MV-4-11 (cell line): Measurements from ENCODE around the gene PPIL4.
A peak's percentile ranks its signal among the peaks of the same experiment; 100 is the strongest.
"Not testable (repeated sequence)": the region's sequence is repeated elsewhere in the genome, so short reads cannot be mapped to it uniquely, and the experiment has no call there.

Experiments
- DNase-seq: peaks from one replicate; lab custom pipeline; 2025; lab: John Stamatoyannopoulos, UW

PPIL4 gene

DNA sequence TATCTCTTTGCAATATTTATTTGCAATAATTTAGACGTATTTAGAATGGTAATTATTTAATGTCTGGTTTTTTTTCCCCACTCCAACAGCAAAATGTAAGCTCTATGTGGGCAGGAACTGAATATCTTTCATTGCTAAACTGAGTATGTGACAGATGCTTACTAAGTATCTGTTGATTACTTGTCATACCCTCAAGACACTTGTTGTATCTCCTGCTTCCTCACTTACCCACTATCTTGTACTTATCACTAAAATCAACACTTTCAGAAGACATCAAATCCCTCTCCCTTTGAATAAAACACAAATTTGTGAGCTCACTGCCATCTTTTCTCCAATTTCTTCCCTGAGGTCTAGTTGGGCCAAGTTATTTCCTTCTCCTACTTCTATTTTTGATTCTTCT lies 30.3 kb downstream of the PPIL4 start:
- DNase-seq: no peak

GRCh38 chr6:149513915-149514314 lies 31.9 kb downstream of the PPIL4 start:
- DNase-seq: peak; percentile 90

DNA sequence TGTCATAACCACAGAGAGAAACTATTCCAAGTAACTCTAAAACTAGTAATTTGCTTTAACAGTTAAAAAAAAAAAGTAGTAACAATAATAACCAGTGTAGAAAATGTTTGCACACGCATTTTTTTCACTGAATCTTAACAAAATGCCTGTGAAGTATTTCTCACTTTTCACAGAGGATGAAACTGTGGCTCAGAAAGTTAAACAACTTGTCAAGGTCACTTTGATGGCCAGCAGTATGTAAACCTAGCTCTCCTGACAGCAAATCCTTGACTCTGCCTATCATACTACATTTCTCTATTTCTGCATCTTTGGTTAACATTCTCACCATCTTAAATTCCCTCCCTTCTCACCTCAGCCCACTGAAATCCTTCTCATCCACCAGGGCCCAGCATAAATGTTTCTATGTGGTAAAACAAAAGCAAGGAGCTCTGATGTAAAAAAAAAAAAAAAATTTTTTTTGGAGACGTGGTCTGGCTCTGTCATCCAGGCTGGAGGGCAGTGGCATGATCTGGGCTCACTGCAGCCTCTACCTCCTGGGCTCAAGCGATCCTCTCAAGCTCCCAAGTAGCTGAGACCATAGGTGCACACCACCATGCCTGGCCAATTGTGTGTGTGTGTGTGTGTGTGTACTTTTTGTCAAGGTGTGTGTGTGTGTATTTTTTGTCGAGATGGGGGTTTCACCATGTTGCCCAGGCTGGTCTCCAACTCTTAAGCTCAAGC lies 34.9 kb downstream of the PPIL4 start:
- no peak for DNase-seq

GRCh38 chr6:149508485-149508884 lies 37.4 kb downstream of the PPIL4 start:
- no peak for DNase-seq

DNA sequence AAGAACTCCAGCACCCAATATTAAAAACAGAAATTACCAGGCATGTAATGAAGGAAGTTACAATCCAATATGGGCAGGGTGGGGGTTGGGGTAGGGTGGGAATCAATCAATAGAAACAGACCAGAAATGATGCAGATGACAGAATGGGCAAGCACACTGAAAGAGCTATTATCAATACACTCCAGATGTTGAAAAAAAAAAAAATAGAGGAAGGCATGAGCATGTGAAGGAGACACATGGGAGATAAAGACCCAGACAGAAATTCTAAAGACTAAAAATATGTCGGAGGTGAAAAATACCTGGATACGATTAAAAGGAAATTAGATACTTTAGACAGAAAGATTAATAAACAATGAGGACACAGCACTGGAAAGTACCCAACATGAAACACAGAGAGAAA lies 42.0 kb downstream of the PPIL4 start:
- DNase-seq: no peak

DNA sequence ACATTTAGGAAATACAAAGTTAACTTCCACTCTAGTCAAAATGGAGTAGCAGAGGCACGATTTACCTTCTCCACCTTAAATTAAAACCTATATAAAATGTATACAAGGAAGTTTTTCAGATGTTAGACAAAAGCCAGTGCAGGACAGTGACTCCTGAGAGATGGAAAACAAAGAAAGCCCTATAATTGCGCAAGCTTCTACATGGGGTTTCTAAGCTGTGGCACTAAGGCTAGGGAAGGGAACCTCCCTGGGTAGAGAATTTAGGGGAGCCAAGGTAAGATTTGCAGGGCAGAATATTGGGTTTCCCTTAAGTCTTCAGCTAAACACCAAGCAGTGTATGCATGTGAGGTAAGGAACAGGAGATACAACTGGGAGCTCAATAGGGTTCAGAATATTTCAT lies 42.6 kb downstream of the PPIL4 start:
- peak; percentile 4 for DNase-seq

GRCh38 chr6:149501768-149502167 lies 44.1 kb downstream of the PPIL4 start:
- no peak for DNase-seq

GRCh38 chr6:149501201-149501600 lies 44.6 kb downstream of the PPIL4 start:
- DNase-seq: no peak

GRCh38 chr6:149500096-149500495 lies 45.7 kb downstream of the PPIL4 start:
- no peak for DNase-seq

- no peak for DNase-seq
Measured at GRCh38 chr6:149499066-149499465, 46.8 kb downstream of the PPIL4 start.

DNA sequence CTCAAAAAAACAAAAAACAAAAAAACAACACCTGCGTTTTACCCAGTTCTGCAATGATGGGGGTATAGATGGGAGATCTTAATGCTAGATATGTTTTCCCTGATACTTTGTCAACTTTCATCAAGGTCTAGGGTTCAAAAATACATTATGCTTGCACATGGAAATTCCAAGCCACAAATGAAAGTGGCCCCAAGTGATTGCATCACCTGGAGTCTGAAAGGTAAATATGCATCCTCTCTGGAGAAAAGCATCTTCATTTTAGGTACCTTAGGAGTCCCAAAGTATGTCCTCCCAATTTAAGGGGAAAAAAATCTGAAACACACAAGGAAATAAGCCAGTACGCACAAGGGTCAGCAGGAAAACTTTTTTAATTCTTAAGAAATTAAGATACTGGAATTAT lies 48.5 kb downstream of the PPIL4 start:
- DNase-seq: no peak

DNA sequence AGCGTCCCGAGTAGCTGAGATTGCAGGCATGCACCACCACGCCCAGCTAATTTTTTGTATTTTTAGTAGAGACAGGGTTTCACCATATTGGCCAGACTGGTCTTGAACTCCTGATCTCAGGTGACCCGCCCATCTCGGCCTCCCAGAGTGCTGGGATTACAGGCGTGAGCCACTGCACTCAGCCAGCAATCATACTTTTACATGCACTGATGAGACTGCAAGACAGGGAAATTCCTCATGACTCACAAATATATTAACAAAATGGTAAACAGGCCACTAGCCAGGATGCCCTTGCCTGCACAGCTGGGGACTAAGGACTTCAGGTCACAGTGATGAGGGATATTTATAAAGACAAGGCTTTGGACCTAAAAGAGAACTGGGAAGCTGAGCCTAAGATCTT lies 49.2 kb downstream of the PPIL4 start:
- not testable (repeated sequence) for DNase-seq

DNA sequence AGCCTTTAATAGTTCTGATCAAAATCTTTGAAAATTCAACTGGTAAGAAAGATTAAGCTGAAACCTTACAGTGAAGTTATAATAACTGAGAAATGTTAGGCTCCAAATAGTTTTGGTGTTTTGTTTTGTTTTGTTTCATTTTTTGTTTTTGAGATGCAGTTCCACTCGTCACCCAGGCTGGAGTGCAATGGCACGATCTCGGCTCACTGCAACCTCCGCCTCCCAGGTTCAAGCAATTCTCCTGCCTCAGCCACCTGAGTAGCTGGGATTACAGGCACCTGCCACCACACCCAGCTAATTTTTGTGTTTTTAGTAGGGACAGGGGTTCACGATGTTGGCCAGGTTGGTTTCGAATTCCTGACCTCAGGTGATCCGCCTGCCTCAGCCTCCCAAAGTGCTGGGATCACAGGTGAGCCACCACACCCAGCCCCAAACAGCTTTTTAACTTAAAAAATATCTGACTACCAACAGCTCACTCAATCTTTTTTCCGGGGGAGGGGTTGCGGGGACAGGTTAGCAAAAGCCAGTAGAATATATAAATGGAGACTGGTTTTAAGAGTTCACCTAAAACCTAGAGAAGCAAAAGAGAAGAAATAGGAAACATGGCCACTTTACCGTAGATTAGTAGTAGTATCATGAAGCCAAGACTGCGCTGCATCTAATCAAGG lies 50.4 kb downstream of the PPIL4 start:
- not testable (repeated sequence) for DNase-seq

DNA sequence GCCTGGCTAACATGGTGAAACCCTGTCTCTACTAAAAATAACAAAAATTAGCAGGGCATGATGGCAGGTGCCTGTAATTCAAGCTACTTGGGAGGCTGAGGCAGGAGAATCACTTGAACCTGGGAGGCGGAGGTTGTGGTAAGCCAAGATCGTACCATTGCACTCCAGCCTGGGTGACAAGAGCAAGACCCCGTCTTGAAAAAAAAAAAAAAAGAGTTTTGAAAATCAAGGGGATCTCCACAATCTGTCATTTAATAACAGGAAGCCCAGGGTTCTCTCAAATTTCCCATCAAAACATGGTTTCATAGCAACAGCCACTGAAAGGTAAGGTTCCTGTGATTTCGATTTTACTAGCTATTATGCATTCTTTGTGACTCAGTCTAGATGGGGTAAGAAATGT lies 51.0 kb downstream of the PPIL4 start:
- DNase-seq: not testable (repeated sequence)

DNA sequence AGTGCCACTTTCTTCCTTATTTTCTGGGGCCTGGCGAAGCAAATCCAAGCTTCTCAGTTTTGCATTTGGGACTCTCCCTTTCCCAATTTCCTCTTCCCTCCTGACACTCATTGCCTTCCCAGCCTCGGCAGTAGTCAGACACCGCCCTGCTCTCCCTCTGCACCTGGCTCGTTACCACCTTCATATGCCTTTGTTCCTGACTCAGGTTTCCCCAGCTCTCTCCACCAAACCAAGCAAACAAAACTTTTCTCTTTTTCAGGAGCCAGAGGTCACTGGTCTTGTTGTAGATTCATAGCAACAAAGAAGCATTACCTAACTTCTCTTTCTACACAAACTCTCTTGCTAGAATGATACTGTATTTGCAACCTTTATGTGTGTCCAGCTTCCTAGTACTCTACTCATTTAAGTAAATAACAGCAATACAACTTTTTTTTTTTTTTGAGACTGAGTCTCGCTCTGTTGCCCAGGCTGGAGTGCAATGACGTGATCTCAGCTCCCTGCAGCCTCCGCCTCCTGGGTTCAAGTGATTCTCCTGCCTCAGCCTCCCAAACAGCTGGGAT lies 52.0 kb downstream of the PPIL4 start:
- DNase-seq: no peak

DNA sequence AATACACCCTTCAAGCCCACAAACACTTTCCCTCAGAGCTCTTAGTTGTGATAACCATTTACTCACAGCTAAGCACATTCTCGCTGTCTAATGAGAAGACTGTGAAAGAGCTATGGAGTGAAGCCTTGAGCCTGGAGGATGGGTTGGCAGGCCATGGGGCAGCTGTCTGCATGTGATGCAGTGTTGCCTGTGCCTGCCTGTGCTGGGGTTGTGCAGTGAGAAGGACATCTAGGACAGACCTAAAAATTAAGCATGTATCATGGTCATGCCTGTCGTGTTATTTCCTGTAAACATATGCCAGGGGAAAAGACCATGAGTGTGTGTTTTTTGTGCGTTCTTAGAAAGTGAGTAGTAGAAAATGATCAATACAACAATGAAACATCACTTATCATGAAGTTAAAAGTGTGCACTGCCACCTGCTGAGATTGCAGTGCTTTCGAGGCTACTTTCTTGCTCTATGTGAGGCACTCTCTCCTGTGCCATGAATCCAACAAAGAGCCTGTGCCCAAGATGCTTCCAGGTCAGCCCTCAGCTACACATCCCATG lies 53.0 kb downstream of the PPIL4 start:
- DNase-seq: no peak

DNA sequence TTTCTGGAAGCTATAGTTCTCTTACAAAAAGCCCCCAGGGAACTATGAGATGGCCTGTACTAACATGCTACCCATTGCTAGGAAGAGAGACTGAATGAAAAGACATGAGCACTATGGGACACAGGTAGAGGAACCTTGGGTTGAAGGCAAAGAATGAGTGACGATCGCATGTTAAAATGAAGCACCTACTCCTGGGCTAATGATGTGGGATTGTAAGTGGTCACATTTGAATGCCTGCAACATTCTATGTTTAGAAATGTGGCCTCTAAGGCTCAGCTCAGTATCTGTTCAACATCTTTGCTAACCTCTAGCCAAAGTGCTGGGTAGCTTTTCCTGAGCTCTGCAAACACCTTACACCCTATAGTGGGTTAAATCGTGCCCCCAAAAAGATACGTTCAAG lies 55.9 kb downstream of the PPIL4 start:
- no peak for DNase-seq

- DNase-seq: peak; percentile 26
Measured at GRCh38 chr6:149488815-149489214, 57.0 kb downstream of the PPIL4 start.

DNA sequence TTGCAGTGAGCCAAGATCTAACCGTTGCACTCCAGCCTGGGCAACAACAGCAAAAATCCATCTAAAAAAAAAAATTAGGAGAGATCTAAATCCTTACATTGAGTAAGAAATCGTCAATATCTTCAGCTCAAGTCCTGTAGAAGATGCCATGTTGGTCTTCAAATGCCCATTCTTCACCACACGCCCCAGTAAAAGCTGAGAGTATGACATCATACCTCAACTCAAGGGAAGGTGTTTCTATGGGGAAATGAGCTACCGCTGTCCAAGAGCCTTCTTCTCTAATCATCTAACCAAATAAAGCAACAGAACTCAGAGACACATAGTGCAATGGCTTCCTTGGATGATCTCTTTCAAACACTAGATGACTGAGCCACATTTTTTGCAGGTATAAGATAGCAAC lies 58.5 kb downstream of the PPIL4 start:
- DNase-seq: peak; percentile 7

DNA sequence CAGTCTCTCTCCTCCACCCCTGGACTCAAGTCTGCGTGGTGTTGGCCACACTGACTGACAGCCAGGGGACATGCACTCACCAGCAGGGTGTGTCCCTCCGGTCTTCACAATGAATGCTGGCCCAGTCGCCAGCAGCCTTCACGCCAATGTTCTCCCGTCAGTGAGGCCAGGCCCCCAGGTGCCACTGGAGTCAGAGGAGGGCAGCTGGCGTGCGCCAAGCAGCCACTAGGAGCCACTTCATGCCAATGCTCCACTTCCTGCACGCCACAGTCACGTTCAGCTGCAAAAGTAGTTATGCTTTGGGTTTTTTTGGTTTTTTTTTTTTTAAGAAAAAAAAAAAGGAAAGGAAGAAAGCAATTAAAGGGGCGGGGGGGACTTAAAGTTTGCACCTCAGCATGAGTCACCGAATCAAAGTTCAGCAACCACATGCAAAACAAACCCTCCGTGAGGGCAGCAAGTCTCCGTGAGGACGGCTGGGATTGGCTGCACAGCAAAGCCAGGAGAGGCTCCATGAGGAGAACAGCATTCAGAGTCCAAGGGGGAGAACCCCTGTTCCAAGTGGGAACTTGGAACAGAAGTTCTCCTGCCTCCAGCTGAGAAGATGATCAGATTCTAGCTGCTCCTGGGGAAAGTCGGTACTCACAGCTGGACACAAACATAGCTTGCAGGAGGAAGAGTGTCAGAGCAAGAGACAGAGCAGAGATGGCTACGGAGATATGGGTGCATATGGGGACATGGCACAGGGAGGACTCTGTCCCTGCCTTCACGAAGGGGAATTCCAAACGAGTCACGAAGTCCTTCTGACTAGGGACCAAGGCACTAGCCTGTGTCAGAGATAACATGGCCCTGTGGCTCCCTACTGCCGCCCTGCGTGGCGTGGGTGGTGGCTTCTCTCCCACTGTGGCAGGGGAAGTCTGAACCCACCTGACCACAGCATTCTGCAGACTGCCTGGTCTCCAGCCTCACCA lies 60.8 kb downstream of the PPIL4 start, which contains the start of gene ZC3H12D:
Gene ZC3H12D (minus strand): TSS at position 282 of the 968 bp plus-strand sequence. CDS start 10,471 bp downstream, outside the sequence.
- DNase-seq: peak; percentile 78

- no peak for DNase-seq
Measured at GRCh38 chr6:149483849-149484655, 61.8 kb downstream of the PPIL4 start.
